GM23248 (cell line): ENCODE data around the gene ADRB2. TPM values are rescaled to one million over a fixed set of nuclear protein-coding genes. Genes with fewer than 3 reads are reported as not detected.

Experiments
- DNase-seq: peaks from one replicate; pipeline ENCODE4 v3.0.0-alpha.2; 2015
- H2AFZ ChIP-seq: fragments of 200-600 bp; sonication (generic); 2 replicates; pipeline ENCODE4 v1.6.1; 2016; ENCODE audit warnings: antibody characterized with exemption
- H3F3A ChIP-seq: fragments of 200-600 bp; sonication (generic); 2 replicates; pipeline ENCODE4 v1.6.1; 2016; ENCODE audit warnings: mild to moderate bottlenecking, antibody characterized with exemption, mixed run types; ENCODE audit not compliant: insufficient read depth
- H3K27ac ChIP-seq: fragments of 200-600 bp; sonication (generic); 2 replicates; pipeline ENCODE4 v1.5.1; 2016; ENCODE audit warnings: mild to moderate bottlenecking
- H3K27me3 ChIP-seq: fragments of 200-600 bp; sonication (generic); replicated peaks from 2 replicates; pipeline ENCODE4 v1.6.1; 2016; ENCODE audit warnings: mild to moderate bottlenecking; ENCODE audit not compliant: insufficient read depth
- H3K36me3 ChIP-seq: fragments of 200-600 bp; sonication (generic); 2 replicates; pipeline ENCODE4 v1.6.1; 2016; ENCODE audit warnings: low read depth, mild to moderate bottlenecking
- H3K4me1 ChIP-seq: fragments of 200-600 bp; sonication (generic); 2 replicates; pipeline ENCODE4 v1.6.1; 2016; ENCODE audit warnings: mild to moderate bottlenecking; ENCODE audit not compliant: insufficient read depth
- H3K4me2 ChIP-seq: fragments of 200-600 bp; sonication (generic); one replicate; pipeline ENCODE4 v1.6.1; 2016; ENCODE audit warnings: mild to moderate bottlenecking; ENCODE audit not compliant: unreplicated experiment
- H3K4me3 ChIP-seq: fragments of 200-600 bp; sonication (generic); 2 replicates; pipeline ENCODE4 v1.5.1; 2016; ENCODE audit warnings: mild to moderate bottlenecking
- H3K79me2 ChIP-seq: fragments of 200-600 bp; sonication (generic); 2 replicates; pipeline ENCODE4 v1.6.1; 2016; ENCODE audit warnings: mild to moderate bottlenecking; ENCODE audit not compliant: insufficient read depth
- H3K9ac ChIP-seq: fragments of 200-600 bp; sonication (generic); 2 replicates; pipeline ENCODE4 v1.6.1; 2016; ENCODE audit warnings: mild to moderate bottlenecking
- H3K9me2 ChIP-seq: fragments of 200-600 bp; sonication (generic); 2 replicates; pipeline ENCODE4 v1.6.1; 2016; ENCODE audit warnings: mixed run types, mild to moderate bottlenecking, moderate library complexity; ENCODE audit not compliant: insufficient read depth
- H3K9me3 ChIP-seq: fragments of 200-600 bp; sonication (generic); one replicate; pipeline ENCODE4 v1.6.1; 2017; ENCODE audit warnings: low read depth
- H4K20me1 ChIP-seq: fragments of 200-600 bp; sonication (generic); 2 replicates; pipeline ENCODE4 v1.6.0; 2016; ENCODE audit not compliant: insufficient read depth
- EZH2 ChIP-seq: fragments of 200-600 bp; sonication (generic); IDR thresholded peaks from 2 replicates; pipeline ENCODE4 v1.6.1; 2018; ENCODE audit warnings: antibody characterized with exemption, mild to moderate bottlenecking; ENCODE audit not compliant: insufficient read depth, poor library complexity, severe bottlenecking
- EZH2phosphoT487 ChIP-seq: fragments of 200-600 bp; sonication (generic); IDR thresholded peaks from 2 replicates; pipeline ENCODE4 v1.6.1; 2018; ENCODE audit warnings: antibody characterized with exemption, moderate library complexity, mild to moderate bottlenecking, low read depth; ENCODE audit not compliant: insufficient read depth
- WGBS, 2 experiments: methylation state at CpG; one replicate each; pipeline ENCODE4 v1.1.6; 2015 to 2017; ENCODE audit warnings: low lambda C conversion rate in 2 of 2, low coverage in 1 of 2; ENCODE audit errors: missing lambda C conversion rate in 2 of 2; 5-methylcytosine and 5-hydroxymethylcytosine counted together
- in situ Hi-C: fragments of 300-500 bp; cut with MboI; formaldehyde crosslinking; loops from 2 replicates; pipeline ENCODE4 v1.15.0; 2020
- polyA plus RNA-seq: library from polyadenylated mRNA; unstranded; fragments of >200 nt; fragmentation: Nextera tagmentation; extraction: Ambion mirVana; gene quantifications from 2 replicates; pipeline ENCODE4 v1.2.1, GENCODE V29; 2016
- total RNA-seq: library from RNA; depleted of rRNA; stranded (reverse); fragments of >200 nt; shearing (Covaris generic); gene quantifications from 2 replicates; pipeline ENCODE4 v1.2.3, GENCODE V29; 2014

ADRB2 gene
- total and polyA plus RNA-seq, 2 experiments from 2014 or later: 0.19 to 0.65 TPM

- Histone ChIP-seq H3K27me3 (no peaks in the 10 kb centered on the region), H3K4me2 (no peak overlapping the region), H4K20me1 (no peaks in the 10 kb centered on the region), H3K9ac (no peak overlapping the region), H3K4me3 (no peak overlapping the region), H3K9me3 (no peaks in the 10 kb centered on the region), H3K4me1 (peaks cover 10% of the 10 kb centered on the region), H3K79me2 (no peaks in the 10 kb centered on the region), H3F3A (0 out of 2 replicates have a peak, but pooled peaks cover 4% of the 10 kb centered on the region), H3K9me2 (no peaks in the 10 kb centered on the region), H3K27ac (no peak overlapping the region), H2AFZ (no peak overlapping the region), H3K36me3 (no peaks in the 10 kb centered on the region)
- TF ChIP-seq EZH2 (no peak), EZH2phosphoT487 (no peak)
- DNase-seq: no peak
- WGBS, 2 experiments: 75% methylated on average over 10 of the region's 10 CpGs
- in situ Hi-C loops: no loop called here
Observed at GRCh38 chr5:148808864-148809642, 17.4 kb upstream of the ADRB2 start.

GRCh38 chr5:148809781-148810524 is 16.5 kb upstream of the ADRB2 start:
- Histone ChIP-seq H3K4me1 (peaks cover 10% of the 10 kb centered on the region), H3K36me3 (no peaks in the 10 kb centered on the region), H4K20me1 (no peaks in the 10 kb centered on the region), H3K79me2 (no peaks in the 10 kb centered on the region), H3K4me2 (no peak overlapping the region), H3K9me3 (no peaks in the 10 kb centered on the region), H3K27me3 (0 out of 2 replicates have a peak, but pooled peaks cover 5% of the 10 kb centered on the region), H3K9ac (no peak overlapping the region), H3K9me2 (no peaks in the 10 kb centered on the region), H3F3A (0 out of 2 replicates have a peak, but pooled peaks cover 4% of the 10 kb centered on the region), H2AFZ (no peak overlapping the region), H3K4me3 (no peak overlapping the region), H3K27ac (no peak overlapping the region)
- no peak for DNase-seq
- 84 to 89% methylated on average over 3 of the region's 3 CpGs for WGBS, 2 experiments
- in situ Hi-C loops: no loop called here
- no peak for TF ChIP-seq EZH2
- no peak for TF ChIP-seq EZH2phosphoT487

GRCh38 chr5:148810823-148811222 is 15.6 kb upstream of the ADRB2 start:
- H3K9me3 ChIP-seq: no peaks in the 10 kb centered on the region
- H3K36me3 ChIP-seq: no peaks in the 10 kb centered on the region
- DNase-seq: no peak
- no peaks in the 10 kb centered on the region for H3F3A ChIP-seq
- H3K4me3 ChIP-seq: no peak overlapping the region
- no peak overlapping the region for H3K9ac ChIP-seq
- no peak overlapping the region for H2AFZ ChIP-seq
- H3K4me1 ChIP-seq: peaks cover 1% of the 10 kb centered on the region; the same call in 1 of the 2 replicates
- in situ Hi-C loops: no loop called here
- no peaks in the 10 kb centered on the region for H4K20me1 ChIP-seq
- WGBS, 2 experiments: 69 to 71% methylated on average over 2 of the region's 2 CpGs
- H3K9me2 ChIP-seq: no peaks in the 10 kb centered on the region
- H3K27me3 ChIP-seq: 0 out of 2 replicates have a peak, but pooled peaks cover 9% of the 10 kb centered on the region
- TF ChIP-seq EZH2phosphoT487 (no peak), EZH2 (no peak)
- no peak overlapping the region for H3K27ac ChIP-seq
- no peaks in the 10 kb centered on the region for H3K79me2 ChIP-seq
- H3K4me2 ChIP-seq: no peak overlapping the region

GRCh38 chr5:148811756-148812155 is 14.7 kb upstream of the ADRB2 start:
- Histone ChIP-seq H3K9me2 (no peaks in the 10 kb centered on the region), H3K4me1 (no peaks in the 10 kb centered on the region), H3K27ac (no peak overlapping the region), H3F3A (no peaks in the 10 kb centered on the region), H3K79me2 (no peaks in the 10 kb centered on the region), H2AFZ (no peak overlapping the region), H3K27me3 (0 out of 2 replicates have a peak, but pooled peaks cover 15% of the 10 kb centered on the region), H3K4me2 (no peak overlapping the region), H4K20me1 (no peaks in the 10 kb centered on the region), H3K9me3 (no peaks in the 10 kb centered on the region), H3K4me3 (no peak overlapping the region), H3K9ac (no peak overlapping the region), H3K36me3 (no peaks in the 10 kb centered on the region)
- 58 to 63% methylated on average over 1 of the region's 1 CpG for WGBS, 2 experiments
- DNase-seq: no peak
- in situ Hi-C loops: no loop called here
- no peak for TF ChIP-seq EZH2phosphoT487
- no peak for TF ChIP-seq EZH2
